ENCODE results near the gene GOLGA1. TPM values are rescaled to one million over a fixed set of nuclear protein-coding genes. Genes with fewer than 3 reads are reported as not detected.

The GOLGA1 gene
- total and polyA plus RNA-seq, 10 of the 15 experiments (the other 5 are each of a cell fraction or from before 2014, with no cell fraction given), result 2.9 to 14.1 (median 8.1) TPM

DNA sequence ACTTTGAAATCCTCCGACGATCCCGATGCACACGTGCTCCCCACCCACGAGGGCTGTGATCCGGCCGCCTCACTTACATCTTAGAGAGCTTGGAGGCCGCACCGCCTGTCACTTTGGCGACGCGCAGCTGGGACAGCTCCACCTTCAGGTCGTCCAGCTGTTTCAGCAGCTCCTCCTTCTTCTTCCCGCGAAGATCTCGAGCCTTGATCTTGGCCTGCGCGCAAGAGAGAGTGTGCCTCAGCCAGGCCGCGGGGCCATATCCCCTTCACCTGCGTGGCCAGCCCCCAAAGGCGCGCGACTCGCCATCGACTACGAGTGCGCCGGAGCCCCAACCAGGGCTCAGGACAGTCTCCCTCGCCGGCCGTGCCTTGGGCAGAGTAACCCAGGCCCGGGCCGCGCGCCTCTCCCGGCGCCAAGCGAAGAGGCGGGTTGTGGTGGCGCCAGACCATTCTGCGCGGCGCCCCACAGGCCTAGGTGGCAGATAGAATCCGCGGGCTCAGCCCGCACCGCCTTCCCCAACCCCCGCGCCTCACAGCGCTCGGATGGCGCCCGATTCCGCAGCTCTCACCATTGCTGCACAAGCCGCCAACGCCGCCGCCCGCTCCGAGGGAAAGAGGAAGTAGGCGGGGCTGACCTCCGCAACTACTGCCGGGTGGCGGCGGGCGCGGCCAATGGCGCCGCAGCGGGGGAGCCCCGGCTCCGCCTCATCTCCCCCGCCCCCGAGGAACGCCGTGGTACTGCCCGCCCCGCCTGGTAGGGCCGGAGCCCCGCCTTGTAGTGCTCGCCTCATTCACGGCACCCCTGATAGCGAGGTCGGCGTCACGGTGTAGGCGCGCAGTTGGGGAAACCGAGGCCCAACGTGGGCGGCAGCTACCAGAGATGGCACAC, 79.3 kb downstream of the GOLGA1 start, which contains the start of the genes ARPC5L and RPL35 (continued):
- TF ChIP-seq NFIC (IDR thresholded peaks at IDR 0.05; ENCODE audit: low read depth, low read length) (no peak), ZZZ3 (IDR thresholded peaks at IDR 0.05; ENCODE audit: control insufficient read depth, insufficient read length, low read depth) (no peak), SIN3A (IDR thresholded peaks at IDR 0.05; ENCODE audit: low read depth, low read length) (peak; percentile 78; the same call in 1 of the 2 replicates), SMAD1 (IDR thresholded peaks at IDR 0.05; ENCODE audit: low read depth, partially characterized antibody) (no peak), SUZ12 (IDR thresholded peaks at IDR 0.05; ENCODE audit: unreplicated experiment) (no peak), CHD4 (IDR thresholded peaks at IDR 0.05) (no peak), TBL1XR1 (IDR thresholded peaks at IDR 0.05; ENCODE audit: low read depth, low read length) (peak; percentile 89), MAX (IDR thresholded peaks at IDR 0.05; ENCODE audit: low read depth, low read length) (no peak; the same call in 1 of the 2 replicates), SMAD5 (IDR thresholded peaks at IDR 0.05; ENCODE audit: low read depth) (peak; percentile 92; the same call in 1 of the 2 replicates), RAD21 (IDR thresholded peaks at IDR 0.05; ENCODE audit: insufficient read depth, low read depth, low read length) (no peak), EZH2 (IDR thresholded peaks at IDR 0.05; ENCODE audit: borderline replicate concordance, control insufficient read depth, low read depth, low read length) (no peak), ATF7 (IDR thresholded peaks at IDR 0.05; ENCODE audit: low read depth) (peak; percentile 86), SUPT20H (IDR thresholded peaks at IDR 0.05; ENCODE audit: borderline replicate concordance, control insufficient read depth, low read depth, low read length) (no peak), BMI1 (IDR thresholded peaks at IDR 0.05; ENCODE audit: borderline replicate concordance) (no peak), MEF2A (IDR thresholded peaks at IDR 0.05; ENCODE audit: insufficient read depth, low read depth, low read length) (peak; percentile 48; the same call in 1 of the 2 replicates)
- TF ChIP-seq, protein P1, sequence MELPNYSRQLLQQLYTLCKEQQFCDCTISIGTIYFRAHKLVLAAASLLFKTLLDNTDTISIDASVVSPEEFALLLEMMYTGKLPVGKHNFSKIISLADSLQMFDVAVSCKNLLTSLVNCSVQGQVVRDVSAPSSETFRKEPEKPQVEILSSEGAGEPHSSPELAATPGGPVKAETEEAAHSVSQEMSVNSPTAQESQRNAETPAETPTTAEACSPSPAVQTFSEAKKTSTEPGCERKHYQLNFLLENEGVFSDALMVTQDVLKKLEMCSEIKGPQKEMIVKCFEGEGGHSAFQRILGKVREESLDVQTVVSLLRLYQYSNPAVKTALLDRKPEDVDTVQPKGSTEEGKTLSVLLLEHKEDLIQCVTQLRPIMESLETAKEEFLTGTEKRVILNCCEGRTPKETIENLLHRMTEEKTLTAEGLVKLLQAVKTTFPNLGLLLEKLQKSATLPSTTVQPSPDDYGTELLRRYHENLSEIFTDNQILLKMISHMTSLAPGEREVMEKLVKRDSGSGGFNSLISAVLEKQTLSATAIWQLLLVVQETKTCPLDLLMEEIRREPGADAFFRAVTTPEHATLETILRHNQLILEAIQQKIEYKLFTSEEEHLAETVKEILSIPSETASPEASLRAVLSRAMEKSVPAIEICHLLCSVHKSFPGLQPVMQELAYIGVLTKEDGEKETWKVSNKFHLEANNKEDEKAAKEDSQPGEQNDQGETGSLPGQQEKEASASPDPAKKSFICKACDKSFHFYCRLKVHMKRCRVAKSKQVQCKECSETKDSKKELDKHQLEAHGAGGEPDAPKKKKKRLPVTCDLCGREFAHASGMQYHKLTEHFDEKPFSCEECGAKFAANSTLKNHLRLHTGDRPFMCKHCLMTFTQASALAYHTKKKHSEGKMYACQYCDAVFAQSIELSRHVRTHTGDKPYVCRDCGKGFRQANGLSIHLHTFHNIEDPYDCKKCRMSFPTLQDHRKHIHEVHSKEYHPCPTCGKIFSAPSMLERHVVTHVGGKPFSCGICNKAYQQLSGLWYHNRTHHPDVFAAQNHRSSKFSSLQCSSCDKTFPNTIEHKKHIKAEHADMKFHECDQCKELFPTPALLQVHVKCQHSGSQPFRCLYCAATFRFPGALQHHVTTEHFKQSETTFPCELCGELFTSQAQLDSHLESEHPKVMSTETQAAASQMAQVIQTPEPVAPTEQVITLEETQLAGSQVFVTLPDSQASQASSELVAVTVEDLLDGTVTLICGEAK (IDR thresholded peaks at IDR 0.05; ENCODE audit: borderline replicate concordance), result peak; percentile 92
- TF ChIP-seq, protein P2, sequence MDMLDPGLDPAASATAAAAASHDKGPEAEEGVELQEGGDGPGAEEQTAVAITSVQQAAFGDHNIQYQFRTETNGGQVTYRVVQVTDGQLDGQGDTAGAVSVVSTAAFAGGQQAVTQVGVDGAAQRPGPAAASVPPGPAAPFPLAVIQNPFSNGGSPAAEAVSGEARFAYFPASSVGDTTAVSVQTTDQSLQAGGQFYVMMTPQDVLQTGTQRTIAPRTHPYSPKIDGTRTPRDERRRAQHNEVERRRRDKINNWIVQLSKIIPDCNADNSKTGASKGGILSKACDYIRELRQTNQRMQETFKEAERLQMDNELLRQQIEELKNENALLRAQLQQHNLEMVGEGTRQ (IDR thresholded peaks at IDR 0.05; ENCODE audit: borderline replicate concordance, low read depth, low read length), result no peak
- TF ChIP-seq, protein P3, sequence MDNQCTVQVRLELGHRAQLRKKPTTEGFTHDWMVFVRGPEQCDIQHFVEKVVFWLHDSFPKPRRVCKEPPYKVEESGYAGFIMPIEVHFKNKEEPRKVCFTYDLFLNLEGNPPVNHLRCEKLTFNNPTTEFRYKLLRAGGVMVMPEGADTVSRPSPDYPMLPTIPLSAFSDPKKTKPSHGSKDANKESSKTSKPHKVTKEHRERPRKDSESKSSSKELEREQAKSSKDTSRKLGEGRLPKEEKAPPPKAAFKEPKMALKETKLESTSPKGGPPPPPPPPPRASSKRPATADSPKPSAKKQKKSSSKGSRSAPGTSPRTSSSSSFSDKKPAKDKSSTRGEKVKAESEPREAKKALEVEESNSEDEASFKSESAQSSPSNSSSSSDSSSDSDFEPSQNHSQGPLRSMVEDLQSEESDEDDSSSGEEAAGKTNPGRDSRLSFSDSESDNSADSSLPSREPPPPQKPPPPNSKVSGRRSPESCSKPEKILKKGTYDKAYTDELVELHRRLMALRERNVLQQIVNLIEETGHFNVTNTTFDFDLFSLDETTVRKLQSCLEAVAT (IDR thresholded peaks at IDR 0.05), result peak; percentile 29; the same call in 1 of the 2 replicates
- TF ChIP-seq, protein P4, sequence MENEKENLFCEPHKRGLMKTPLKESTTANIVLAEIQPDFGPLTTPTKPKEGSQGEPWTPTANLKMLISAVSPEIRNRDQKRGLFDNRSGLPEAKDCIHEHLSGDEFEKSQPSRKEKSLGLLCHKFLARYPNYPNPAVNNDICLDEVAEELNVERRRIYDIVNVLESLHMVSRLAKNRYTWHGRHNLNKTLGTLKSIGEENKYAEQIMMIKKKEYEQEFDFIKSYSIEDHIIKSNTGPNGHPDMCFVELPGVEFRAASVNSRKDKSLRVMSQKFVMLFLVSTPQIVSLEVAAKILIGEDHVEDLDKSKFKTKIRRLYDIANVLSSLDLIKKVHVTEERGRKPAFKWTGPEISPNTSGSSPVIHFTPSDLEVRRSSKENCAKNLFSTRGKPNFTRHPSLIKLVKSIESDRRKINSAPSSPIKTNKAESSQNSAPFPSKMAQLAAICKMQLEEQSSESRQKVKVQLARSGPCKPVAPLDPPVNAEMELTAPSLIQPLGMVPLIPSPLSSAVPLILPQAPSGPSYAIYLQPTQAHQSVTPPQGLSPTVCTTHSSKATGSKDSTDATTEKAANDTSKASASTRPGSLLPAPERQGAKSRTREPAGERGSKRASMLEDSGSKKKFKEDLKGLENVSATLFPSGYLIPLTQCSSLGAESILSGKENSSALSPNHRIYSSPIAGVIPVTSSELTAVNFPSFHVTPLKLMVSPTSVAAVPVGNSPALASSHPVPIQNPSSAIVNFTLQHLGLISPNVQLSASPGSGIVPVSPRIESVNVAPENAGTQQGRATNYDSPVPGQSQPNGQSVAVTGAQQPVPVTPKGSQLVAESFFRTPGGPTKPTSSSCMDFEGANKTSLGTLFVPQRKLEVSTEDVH (IDR thresholded peaks at IDR 0.05; ENCODE audit: low read depth, partially characterized antibody), result no peak
